Measurements from ENCODE around the gene IL17REL. TPM values are rescaled to one million over a fixed set of nuclear protein-coding genes. Genes with fewer than 3 reads are reported as not detected.

The IL17REL gene
- total and polyA plus RNA-seq, 2 of the 13 experiments (the other 11 are each of a cell fraction or from before 2014, with no cell fraction given) = not detected

DNA sequence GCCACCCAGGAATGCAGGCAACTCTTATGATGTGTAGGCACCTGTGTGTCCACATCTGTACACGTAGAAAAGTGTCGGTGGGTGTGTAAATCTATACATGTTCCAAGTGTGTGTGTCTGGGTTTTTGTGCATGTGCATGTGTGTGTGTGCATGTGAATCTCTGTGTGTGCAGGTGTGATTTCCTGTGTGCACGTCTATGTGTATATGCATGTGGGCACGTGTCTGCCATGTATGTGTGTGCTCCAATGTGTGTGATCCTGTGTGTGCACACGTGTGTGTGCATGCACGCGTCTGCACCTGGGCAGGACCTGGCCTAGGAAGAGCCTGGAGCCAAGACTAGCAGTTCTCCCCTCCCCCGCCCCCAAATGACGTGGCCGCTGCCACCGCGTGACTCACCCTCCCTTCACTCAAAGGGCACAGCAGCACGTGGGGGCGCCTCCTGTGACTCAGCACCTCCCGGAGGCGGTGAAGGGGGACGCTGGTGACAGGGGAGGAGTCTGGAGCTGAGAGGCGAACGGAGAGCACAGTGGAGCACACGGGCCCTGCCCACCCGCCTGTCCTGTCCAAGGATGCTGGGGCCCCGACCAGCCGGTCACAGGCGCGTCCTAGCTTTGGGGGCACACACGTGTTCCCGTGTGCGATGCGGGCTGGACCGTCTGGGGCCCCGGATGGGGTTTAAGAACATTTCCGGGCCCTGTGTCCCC lies 41.9 kb downstream of the IL17REL start (continued):
- TF ChIP-seq, protein P1, sequence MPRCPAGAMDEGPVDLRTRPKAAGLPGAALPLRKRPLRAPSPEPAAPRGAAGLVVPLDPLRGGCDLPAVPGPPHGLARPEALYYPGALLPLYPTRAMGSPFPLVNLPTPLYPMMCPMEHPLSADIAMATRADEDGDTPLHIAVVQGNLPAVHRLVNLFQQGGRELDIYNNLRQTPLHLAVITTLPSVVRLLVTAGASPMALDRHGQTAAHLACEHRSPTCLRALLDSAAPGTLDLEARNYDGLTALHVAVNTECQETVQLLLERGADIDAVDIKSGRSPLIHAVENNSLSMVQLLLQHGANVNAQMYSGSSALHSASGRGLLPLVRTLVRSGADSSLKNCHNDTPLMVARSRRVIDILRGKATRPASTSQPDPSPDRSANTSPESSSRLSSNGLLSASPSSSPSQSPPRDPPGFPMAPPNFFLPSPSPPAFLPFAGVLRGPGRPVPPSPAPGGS (CRISPR knock-in tag; IDR thresholded peaks at IDR 0.05) = no peak
- TF ChIP-seq ZSCAN30 (CRISPR knock-in tag; IDR thresholded peaks at IDR 0.05) (0 out of 2 replicates have a peak, but pooled peaks have one; percentile 30), HMGA1 (CRISPR knock-in tag; conservative IDR thresholded peaks at IDR 0.05) (no peak), U2AF2 (IDR thresholded peaks at IDR 0.05; ENCODE audit: low read depth, low read length) (peak; percentile 59; the same call in 1 of the 2 replicates), ZNF543 (CRISPR knock-in tag; IDR thresholded peaks at IDR 0.05) (0 out of 2 replicates have a peak, but pooled peaks have one; percentile 21), ATF7 (IDR thresholded peaks at IDR 0.05) (peak; percentile 66), ATF7 (CRISPR knock-in tag; IDR thresholded peaks at IDR 0.05) (peak; percentile 95), SIX1 (CRISPR knock-in tag; IDR thresholded peaks at IDR 0.05; ENCODE audit: borderline replicate concordance) (no peak), ZNF274 (CRISPR knock-in tag; IDR thresholded peaks at IDR 0.05) (no peak), MED8 (CRISPR knock-in tag; IDR thresholded peaks at IDR 0.05; ENCODE audit: insufficient replicate concordance) (no peak), TARDBP (CRISPR knock-in tag; IDR thresholded peaks at IDR 0.05) (peak; percentile 83; the same call in 1 of the 2 replicates), ZFP36L2 (CRISPR knock-in tag; IDR thresholded peaks at IDR 0.05) (no peak), KAT2B (IDR thresholded peaks at IDR 0.05; ENCODE audit: borderline replicate concordance, low read depth, low read length) (no peak)
- TF ChIP-seq, protein P2, sequence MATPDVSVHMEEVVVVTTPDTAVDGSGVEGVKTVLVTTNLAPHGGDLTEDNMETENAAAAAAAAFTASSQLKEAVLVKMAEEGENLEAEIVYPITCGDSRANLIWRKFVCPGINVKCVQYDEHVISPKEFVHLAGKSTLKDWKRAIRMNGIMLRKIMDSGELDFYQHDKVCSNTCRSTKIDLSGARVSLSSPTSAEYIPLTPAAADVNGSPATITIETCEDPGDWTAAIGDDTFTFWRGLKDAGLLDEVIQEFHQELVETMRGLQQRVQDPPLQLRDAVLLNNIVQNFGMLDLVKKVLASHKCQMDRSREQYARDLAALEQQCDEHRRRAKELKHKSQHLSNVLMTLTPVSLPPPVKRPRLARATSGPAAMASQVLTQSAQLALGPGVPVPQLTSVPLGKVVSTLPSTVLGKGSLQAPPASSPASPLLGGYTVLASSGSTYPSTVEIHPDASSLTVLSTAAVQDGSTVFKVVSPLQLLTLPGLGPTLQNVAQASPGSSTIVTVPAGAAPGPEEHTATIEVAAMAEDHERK (CRISPR knock-in tag; IDR thresholded peaks at IDR 0.05; ENCODE audit: low read depth) = no peak
- TF ChIP-seq, protein P3, sequence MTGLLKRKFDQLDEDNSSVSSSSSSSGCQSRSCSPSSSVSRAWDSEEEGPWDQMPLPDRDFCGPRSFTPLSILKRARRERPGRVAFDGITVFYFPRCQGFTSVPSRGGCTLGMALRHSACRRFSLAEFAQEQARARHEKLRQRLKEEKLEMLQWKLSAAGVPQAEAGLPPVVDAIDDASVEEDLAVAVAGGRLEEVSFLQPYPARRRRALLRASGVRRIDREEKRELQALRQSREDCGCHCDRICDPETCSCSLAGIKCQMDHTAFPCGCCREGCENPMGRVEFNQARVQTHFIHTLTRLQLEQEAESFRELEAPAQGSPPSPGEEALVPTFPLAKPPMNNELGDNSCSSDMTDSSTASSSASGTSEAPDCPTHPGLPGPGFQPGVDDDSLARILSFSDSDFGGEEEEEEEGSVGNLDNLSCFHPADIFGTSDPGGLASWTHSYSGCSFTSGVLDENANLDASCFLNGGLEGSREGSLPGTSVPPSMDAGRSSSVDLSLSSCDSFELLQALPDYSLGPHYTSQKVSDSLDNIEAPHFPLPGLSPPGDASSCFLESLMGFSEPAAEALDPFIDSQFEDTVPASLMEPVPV (CRISPR knock-in tag; IDR thresholded peaks at IDR 0.05) = peak; percentile 72; the same call in 1 of the 2 replicates
- TF ChIP-seq, protein P4, sequence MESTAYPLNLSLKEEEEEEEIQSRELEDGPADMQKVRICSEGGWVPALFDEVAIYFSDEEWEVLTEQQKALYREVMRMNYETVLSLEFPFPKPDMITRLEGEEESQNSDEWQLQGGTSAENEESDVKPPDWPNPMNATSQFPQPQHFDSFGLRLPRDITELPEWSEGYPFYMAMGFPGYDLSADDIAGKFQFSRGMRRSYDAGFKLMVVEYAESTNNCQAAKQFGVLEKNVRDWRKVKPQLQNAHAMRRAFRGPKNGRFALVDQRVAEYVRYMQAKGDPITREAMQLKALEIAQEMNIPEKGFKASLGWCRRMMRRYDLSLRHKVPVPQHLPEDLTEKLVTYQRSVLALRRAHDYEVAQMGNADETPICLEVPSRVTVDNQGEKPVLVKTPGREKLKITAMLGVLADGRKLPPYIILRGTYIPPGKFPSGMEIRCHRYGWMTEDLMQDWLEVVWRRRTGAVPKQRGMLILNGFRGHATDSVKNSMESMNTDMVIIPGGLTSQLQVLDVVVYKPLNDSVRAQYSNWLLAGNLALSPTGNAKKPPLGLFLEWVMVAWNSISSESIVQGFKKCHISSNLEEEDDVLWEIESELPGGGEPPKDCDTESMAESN (CRISPR knock-in tag; conservative IDR thresholded peaks at IDR 0.05) = peak; percentile 49; the same call in 1 of the 2 replicates
- TF ChIP-seq, protein P5, sequence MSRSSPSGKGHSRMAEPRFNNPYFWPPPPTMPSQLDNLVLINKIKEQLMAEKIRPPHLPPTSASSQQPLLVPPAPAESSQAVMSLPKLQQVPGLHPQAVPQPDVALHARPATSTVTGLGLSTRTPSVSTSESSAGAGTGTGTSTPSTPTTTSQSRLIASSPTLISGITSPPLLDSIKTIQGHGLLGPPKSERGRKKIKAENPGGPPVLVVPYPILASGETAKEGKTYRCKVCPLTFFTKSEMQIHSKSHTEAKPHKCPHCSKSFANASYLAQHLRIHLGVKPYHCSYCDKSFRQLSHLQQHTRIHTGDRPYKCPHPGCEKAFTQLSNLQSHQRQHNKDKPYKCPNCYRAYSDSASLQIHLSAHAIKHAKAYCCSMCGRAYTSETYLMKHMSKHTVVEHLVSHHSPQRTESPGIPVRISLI (CRISPR knock-in tag; IDR thresholded peaks at IDR 0.05; ENCODE audit: borderline replicate concordance) = no peak
- TF ChIP-seq, protein P6, sequence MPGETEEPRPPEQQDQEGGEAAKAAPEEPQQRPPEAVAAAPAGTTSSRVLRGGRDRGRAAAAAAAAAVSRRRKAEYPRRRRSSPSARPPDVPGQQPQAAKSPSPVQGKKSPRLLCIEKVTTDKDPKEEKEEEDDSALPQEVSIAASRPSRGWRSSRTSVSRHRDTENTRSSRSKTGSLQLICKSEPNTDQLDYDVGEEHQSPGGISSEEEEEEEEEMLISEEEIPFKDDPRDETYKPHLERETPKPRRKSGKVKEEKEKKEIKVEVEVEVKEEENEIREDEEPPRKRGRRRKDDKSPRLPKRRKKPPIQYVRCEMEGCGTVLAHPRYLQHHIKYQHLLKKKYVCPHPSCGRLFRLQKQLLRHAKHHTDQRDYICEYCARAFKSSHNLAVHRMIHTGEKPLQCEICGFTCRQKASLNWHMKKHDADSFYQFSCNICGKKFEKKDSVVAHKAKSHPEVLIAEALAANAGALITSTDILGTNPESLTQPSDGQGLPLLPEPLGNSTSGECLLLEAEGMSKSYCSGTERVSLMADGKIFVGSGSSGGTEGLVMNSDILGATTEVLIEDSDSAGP (CRISPR knock-in tag; IDR thresholded peaks at IDR 0.05; ENCODE audit: borderline replicate concordance) = peak; percentile 84

Data from HepG2 (cell line).